Ascending aorta (tissue), 2 donors: ENCODE data around the gene OSM. TPM values are rescaled to one million over a fixed set of nuclear protein-coding genes. Genes with fewer than 3 reads are reported as not detected.

Source experiments
- DNase-seq, 2 donors: peaks; one replicate each; pipeline ENCODE4 v3.0.0-alpha.2; 2019; ENCODE audit warnings: low spot score in 2 of 2
- H3K27ac ChIP-seq, 2 donors: fragments of 200-600 bp; sonication (generic); one replicate each; pipeline ENCODE4 v1.5.1; 2016 to 2017; ENCODE audit warnings: mild to moderate bottlenecking in 1 of 2
- H3K27me3 ChIP-seq: fragments of 200-600 bp; sonication (generic); one replicate; pipeline ENCODE4 v1.5.1; 2017
- H3K36me3 ChIP-seq, 2 donors: fragments of 200-600 bp; sonication (generic); one replicate each; pipeline ENCODE4 v1.5.1; 2016
- H3K4me1 ChIP-seq, 2 donors: fragments of 200-600 bp; sonication (generic); one replicate each; pipeline ENCODE4 v1.5.1; 2016 to 2017; ENCODE audit warnings: mild to moderate bottlenecking in 1 of 2
- H3K4me3 ChIP-seq, 2 donors: fragments of 200-600 bp; sonication (generic); one replicate each; pipeline ENCODE4 v1.5.1; 2016 to 2017; ENCODE audit warnings: mild to moderate bottlenecking in 1 of 2
- H3K9me3 ChIP-seq, 2 donors: fragments of 200-600 bp; sonication (generic); one replicate each; pipeline ENCODE4 v1.5.1; 2016
- CTCF ChIP-seq, 3 experiments: fragments of 200-600 bp in 2 of 3; fragments of 450-650 bp in 1 of 3; sonication (generic) in 2 of 3; IDR thresholded peaks; one replicate each; pipeline ENCODE4 v1.5.1; 2016 to 2019; ENCODE audit warnings: antibody characterized with exemption in 3 of 3, mild to moderate bottlenecking in 1 of 3, moderate library complexity in 1 of 3
- intact Hi-C: fragments of 100-400 bp; cut with DNase I; formaldehyde crosslinking; loops from one replicate; pipeline ENCODE4 v1.15.1; 2023
- total RNA-seq: library from RNA; depleted of rRNA; stranded (reverse); fragments of >200 nt; gene quantifications from one replicate; pipeline ENCODE4 v1.1.0, GENCODE V29; 2016

OSM gene
- total RNA-seq, 1 donor from 2014 or later: not detected

DNA sequence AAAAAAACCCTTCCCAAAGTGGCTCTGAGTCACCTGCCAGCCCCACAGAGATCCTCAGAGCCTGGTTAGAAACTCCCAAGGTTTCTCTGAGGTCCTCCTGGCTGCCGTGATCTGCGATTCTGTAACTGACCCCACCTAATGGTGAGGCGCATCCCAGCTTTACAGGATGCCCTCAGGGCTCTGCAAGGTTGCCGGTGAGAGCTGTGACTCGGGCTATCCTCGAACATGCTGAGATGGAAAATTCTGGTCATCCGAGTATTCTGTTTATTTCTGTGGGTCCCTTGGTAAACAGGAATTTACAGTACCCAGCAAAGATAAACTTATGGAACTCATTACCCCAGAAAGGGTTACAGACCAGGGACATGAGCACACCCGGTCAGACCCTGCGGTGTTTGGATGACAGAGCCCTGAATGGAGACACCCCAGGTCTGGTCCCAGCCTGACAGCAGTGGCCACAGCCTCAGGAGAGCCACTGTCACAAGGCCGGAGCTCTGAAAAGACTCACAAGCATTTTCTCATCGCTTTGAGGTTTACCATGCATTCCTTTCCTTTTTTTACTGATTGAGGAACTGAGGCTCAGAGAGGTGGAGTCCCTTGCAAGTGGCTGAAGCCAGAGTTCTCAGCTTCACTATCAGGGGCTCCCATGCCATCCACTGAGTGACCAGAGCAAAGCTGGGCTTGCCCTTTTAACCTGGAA is 42.3 kb downstream of the OSM start:
- DNase-seq: no peak
- no peak overlapping the region for H3K4me3 ChIP-seq
- intact Hi-C loops: no loop called here
- H3K4me1 ChIP-seq: no peaks in the 10 kb centered on the region
- no peaks in the 10 kb centered on the region for H3K9me3 ChIP-seq
- no peak for TF ChIP-seq CTCF (IDR thresholded peaks at IDR 0.05)
- no peak overlapping the region for H3K27ac ChIP-seq
- no peaks in the 10 kb centered on the region for H3K27me3 ChIP-seq
- no peaks in the 10 kb centered on the region for H3K36me3 ChIP-seq

DNA sequence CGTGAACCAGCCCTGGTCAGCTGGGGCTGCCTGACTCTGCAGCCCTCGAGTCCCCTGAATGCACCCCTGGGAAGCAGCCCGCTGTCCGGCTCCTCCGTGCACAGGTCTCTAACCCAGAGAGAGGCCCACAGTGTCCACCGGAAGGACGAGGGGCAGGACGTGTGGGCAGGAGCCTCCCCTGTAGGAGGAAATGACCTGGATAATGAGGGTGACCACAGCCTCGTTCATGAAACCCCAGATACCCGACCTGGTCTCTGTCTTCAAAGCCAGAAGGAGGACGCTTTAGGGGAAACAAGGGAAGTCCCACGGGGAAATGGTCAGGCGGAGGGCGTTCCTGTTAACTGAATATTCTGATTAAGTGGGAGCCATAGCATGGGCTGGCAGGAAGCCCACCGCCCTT is 43.3 kb downstream of the OSM start:
- no peak for DNase-seq
- Histone ChIP-seq H3K9me3 (no peaks in the 10 kb centered on the region), H3K27ac (no peak overlapping the region), H3K4me1 (peaks cover 0 to 1% of the 10 kb centered on the region in 2 donors), H3K27me3 (no peaks in the 10 kb centered on the region), H3K36me3 (no peaks in the 10 kb centered on the region), H3K4me3 (no peak overlapping the region)
- intact Hi-C loops: no loop called here
- TF ChIP-seq CTCF (IDR thresholded peaks at IDR 0.05): no peak

DNA sequence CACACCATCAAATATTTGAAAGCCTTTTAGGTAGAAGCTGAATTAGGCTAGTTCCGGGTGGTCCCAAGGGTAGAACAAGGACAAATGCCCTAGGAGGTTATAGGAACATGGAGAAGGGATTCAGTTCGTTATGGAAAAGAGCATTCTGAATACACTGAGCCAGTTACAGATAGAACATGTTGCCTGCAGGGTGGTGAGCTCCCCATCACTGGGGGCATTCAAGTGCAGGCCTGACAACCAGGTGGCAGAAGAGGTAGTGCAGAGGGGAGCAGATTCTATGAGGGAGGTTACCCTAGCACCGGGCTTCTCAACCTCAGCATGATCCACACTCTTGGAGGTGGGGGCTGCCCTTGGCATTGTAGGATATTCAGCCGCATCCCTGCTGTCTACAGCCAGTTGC is 44.3 kb downstream of the OSM start:
- no peak overlapping the region for H3K4me3 ChIP-seq
- no peak overlapping the region for H3K27ac ChIP-seq
- peaks cover 2 to 7% of the 10 kb centered on the region in 2 donors for H3K4me1 ChIP-seq
- TF ChIP-seq CTCF (IDR thresholded peaks at IDR 0.05): no peak
- no peaks in the 10 kb centered on the region for H3K9me3 ChIP-seq
- no peaks in the 10 kb centered on the region for H3K36me3 ChIP-seq
- no peak for DNase-seq
- H3K27me3 ChIP-seq: no peaks in the 10 kb centered on the region
- intact Hi-C loops: no loop called here

DNA sequence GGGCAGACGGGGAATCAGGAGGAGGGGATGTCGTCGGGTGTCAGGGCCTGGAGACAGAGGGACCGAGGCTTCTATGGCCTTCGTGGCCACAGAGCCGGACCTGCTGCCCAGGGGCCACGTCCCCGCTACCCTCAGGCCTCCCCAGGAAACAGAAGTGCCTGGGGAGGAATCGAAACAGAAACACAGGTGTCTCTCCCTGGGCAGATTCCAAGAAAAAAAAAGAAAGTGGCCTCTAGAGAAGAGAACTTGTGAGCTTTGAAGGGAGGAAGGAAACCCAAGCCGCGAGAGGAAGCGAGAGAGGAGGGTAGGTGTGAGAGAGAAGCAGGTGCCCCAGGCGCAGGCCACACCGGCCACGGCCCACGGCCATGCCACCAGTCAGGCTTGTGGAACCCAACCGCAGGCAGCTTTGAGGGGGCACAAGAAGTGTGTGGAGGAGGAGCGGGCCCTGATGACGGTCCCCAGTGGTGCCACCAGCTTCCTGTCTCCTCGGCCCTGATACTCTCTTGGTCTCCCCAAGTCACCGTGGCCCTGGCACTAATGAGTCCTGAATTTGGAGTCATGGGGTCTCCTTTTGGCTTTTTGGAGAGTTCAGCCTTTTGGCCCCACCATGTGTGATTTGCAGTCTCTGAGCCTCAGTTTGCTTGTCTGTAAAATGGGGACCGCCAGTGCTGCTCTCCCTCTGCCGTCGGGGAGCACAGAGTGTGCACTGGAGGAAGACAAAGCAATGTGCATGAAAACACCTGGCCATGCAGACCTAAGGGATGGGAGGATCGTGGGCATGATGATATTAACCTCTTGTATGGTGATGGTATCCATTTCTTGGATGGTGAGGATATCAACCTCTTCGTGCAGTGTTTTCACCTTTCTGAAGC is 45.3 kb downstream of the OSM start:
- intact Hi-C loops: no loop called here
- no peak for TF ChIP-seq CTCF (IDR thresholded peaks at IDR 0.05)
- no peak for DNase-seq
- H3K27me3 ChIP-seq: no peaks in the 10 kb centered on the region
- H3K36me3 ChIP-seq: no peaks in the 10 kb centered on the region
- H3K9me3 ChIP-seq: no peaks in the 10 kb centered on the region
- peaks cover 3 to 8% of the 10 kb centered on the region in 2 donors for H3K4me1 ChIP-seq
- H3K27ac ChIP-seq: no peak overlapping the region
- no peak overlapping the region for H3K4me3 ChIP-seq

GRCh38 chr22:30220338-30221012 is 46.2 kb downstream of the OSM start:
- no peak for DNase-seq
- no peak for TF ChIP-seq CTCF (IDR thresholded peaks at IDR 0.05)
- Histone ChIP-seq H3K27me3 (no peaks in the 10 kb centered on the region), H3K36me3 (no peaks in the 10 kb centered on the region), H3K9me3 (no peaks in the 10 kb centered on the region), H3K4me3 (no peak overlapping the region), H3K27ac (no peak overlapping the region), H3K4me1 (peaks cover 3 to 8% of the 10 kb centered on the region in 2 donors)
- intact Hi-C loops: no loop called here
